ENCODE measurements around the gene COL6A2. TPM values are rescaled to one million over a fixed set of nuclear protein-coding genes. Genes with fewer than 3 reads are reported as not detected.

The COL6A2 gene
- total RNA-seq, 2 donors from 2014 or later = 249 to 252 TPM

DNA sequence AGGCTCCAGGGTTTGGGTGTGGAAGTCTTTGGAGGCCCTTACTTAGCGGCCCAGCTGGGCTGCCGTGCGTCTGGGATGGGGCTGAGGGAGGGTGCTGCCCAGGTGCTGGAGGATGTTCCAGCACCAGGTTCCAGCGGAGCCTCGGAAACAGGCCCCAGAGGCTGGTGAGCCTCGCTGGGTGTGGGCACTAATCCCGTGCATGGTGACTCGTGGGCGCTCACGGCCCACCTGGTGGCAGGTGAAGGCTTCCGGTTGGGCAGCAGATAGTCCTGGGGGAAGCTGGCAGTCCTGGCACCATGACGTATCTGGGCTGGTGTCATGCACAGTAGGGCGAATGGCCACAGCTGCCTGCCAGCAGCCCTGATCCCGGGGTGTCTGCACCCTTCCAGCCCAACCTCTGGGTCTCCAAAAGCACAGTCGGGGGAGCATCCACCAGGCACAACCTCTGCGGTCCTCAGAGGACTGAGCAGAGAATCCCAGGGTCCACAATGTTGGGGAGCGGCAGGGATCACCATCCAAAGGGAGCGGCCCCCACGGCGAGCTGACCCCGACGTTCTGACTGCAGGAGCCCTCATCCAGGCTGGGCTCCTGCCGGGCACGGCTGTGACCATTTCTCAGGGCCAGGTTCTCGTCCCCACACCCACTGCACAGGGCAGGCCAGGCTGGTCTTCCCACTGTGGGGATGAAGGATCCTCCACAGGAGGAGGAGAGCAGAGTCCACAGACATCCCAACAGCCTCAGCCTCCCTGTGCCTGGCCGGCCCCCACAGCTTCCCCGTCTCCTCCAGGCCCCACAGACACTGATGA, 32.1 kb downstream of the COL6A2 start:
- Histone ChIP-seq H3K36me3 (peaks cover 20% of the 10 kb centered on the region), H3K4me1 (peaks cover 0 to 19% of the 10 kb centered on the region in 2 donors), H3K27ac (peak overlapping the region in 1 of 2 donors; percentile 16), H3K27me3 (no peaks in the 10 kb centered on the region), H3K9me3 (no peaks in the 10 kb centered on the region), H3K4me3 (no peak overlapping the region)
- DNase-seq (ENCODE audit: low spot score) = no peak
- TF ChIP-seq, protein P1, sequence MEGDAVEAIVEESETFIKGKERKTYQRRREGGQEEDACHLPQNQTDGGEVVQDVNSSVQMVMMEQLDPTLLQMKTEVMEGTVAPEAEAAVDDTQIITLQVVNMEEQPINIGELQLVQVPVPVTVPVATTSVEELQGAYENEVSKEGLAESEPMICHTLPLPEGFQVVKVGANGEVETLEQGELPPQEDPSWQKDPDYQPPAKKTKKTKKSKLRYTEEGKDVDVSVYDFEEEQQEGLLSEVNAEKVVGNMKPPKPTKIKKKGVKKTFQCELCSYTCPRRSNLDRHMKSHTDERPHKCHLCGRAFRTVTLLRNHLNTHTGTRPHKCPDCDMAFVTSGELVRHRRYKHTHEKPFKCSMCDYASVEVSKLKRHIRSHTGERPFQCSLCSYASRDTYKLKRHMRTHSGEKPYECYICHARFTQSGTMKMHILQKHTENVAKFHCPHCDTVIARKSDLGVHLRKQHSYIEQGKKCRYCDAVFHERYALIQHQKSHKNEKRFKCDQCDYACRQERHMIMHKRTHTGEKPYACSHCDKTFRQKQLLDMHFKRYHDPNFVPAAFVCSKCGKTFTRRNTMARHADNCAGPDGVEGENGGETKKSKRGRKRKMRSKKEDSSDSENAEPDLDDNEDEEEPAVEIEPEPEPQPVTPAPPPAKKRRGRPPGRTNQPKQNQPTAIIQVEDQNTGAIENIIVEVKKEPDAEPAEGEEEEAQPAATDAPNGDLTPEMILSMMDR (IDR thresholded peaks at IDR 0.05) = no peak

DNA sequence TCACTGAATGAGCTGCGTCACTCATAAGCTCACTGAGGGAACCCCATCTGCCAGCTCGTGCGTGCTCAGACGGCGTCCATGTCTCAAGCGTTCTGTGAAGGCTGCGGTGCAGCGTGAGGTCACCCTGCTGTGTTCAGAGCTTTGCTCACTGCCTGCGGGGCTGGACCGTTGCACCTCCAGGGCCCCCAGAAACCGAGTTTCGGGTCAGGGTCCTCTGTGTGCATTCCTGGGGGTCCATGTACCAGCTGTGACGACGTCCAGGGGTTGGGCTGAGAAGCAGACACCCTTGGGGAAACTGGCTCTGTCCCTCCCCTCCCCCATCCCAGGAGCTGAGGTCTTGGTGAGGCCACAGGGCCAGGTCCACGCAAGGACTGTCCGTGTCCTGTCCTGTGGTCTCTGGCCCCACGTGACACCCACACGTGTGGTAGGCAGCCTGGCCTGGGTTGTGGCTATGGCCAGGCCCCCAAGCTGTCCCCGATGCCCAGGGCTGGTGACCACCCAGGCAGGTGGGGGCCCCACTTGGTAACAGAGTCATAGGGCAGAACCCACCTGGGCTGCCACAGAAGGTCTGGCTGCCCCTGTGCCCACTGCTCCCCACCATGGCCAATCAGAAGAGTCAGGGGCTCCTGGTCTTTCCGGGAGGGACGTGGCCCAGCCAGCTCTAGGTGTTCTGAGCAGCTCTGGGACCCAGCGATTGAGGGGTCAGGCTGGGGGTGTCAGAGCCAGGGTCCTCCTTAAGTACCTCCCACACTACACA, 33.1 kb downstream of the COL6A2 start:
- H3K36me3 ChIP-seq = peaks cover 10% of the 10 kb centered on the region
- H3K27ac ChIP-seq = peak overlapping the region in 1 of 2 donors; percentile 16
- TF ChIP-seq, protein P1 (IDR thresholded peaks at IDR 0.05) = no peak
- H3K4me1 ChIP-seq = peaks cover 0 to 19% of the 10 kb centered on the region in 2 donors
- no peak overlapping the region for H3K4me3 ChIP-seq
- no peaks in the 10 kb centered on the region for H3K27me3 ChIP-seq
- DNase-seq (ENCODE audit: low spot score) = peak; percentile 75
- no peaks in the 10 kb centered on the region for H3K9me3 ChIP-seq

DNA sequence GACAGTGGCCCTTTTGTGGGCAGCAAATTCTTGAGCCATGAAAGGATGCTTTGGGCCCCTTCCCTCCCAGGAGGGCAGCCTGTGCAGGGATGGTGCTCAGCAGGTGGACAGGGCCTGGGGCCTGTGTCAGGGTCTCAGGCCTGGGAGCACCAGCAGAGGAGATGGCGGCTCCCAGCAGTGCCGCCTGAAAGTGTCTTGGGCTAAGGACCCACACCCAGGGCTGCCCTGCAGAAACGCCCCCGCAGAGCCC, 33.6 kb downstream of the COL6A2 start:
- Histone ChIP-seq H3K27ac (no peak overlapping the region), H3K9me3 (no peaks in the 10 kb centered on the region), H3K36me3 (peaks cover 5% of the 10 kb centered on the region), H3K4me3 (no peak overlapping the region), H3K27me3 (no peaks in the 10 kb centered on the region), H3K4me1 (peaks cover 0 to 19% of the 10 kb centered on the region in 2 donors)
- TF ChIP-seq, protein P1 (IDR thresholded peaks at IDR 0.05) = no peak
- no peak for DNase-seq (ENCODE audit: low spot score)

DNA sequence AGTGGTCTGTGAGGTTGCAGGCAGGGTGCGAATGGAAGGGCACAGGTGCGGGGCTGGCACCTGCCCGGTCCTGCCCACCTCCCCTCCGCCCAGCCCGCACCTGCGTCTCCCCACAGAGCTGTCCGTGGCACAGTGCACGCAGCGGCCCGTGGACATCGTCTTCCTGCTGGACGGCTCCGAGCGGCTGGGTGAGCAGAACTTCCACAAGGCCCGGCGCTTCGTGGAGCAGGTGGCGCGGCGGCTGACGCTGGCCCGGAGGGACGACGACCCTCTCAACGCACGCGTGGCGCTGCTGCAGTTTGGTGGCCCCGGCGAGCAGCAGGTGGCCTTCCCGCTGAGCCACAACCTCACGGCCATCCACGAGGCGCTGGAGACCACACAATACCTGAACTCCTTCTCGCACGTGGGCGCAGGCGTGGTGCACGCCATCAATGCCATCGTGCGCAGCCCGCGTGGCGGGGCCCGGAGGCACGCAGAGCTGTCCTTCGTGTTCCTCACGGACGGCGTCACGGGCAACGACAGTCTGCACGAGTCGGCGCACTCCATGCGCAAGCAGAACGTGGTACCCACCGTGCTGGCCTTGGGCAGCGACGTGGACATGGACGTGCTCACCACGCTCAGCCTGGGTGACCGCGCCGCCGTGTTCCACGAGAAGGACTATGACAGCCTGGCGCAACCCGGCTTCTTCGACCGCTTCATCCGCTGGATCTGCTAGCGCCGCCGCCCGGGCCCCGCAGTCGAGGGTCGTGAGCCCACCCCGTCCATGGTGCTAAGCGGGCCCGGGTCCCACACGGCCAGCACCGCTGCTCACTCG, 34.1 kb downstream of the COL6A2 start:
- no peaks in the 10 kb centered on the region for H3K27me3 ChIP-seq
- no peak for DNase-seq (ENCODE audit: low spot score)
- H3K9me3 ChIP-seq = no peaks in the 10 kb centered on the region
- peaks cover 0 to 19% of the 10 kb centered on the region in 2 donors for H3K4me1 ChIP-seq
- TF ChIP-seq, protein P1 (IDR thresholded peaks at IDR 0.05) = no peak
- H3K27ac ChIP-seq = no peak overlapping the region
- no peak overlapping the region for H3K4me3 ChIP-seq
- H3K36me3 ChIP-seq = peaks cover 3% of the 10 kb centered on the region

DNA sequence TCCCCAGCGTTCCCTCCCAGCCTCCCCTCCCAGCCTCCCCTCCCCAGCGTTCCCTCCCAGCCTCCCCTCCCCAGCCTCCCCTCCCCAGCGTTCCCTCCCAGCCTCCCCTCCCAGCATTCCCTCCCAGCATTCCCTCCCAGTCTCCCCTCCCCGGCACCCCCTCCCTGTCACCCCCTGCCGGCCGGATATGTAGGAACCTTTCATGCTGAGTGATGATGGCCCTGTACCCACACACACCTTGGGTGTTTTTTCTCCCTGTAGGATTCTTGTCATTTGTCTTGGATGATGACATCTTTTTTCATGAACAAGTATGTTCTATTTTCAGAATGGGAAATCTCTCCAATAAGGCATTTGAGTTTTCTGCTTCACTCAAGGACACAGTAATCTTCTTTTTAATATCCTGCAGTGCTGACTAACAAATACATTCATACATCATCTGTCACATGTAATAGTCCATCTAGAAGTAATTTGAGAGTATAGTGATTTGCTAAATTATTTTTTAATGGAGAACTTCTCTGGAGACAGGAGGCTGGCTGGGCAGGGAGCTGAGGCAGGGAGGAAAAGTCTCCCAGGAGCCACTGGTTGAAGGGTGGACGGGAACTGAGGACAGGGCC, 38.0 kb downstream of the COL6A2 start:
- Histone ChIP-seq H3K9me3 (no peaks in the 10 kb centered on the region), H3K27me3 (no peaks in the 10 kb centered on the region), H3K4me1 (no peaks in the 10 kb centered on the region), H3K36me3 (no peaks in the 10 kb centered on the region), H3K4me3 (no peak overlapping the region), H3K27ac (no peak overlapping the region)
- TF ChIP-seq, protein P1 (IDR thresholded peaks at IDR 0.05) = no peak
- no peak for DNase-seq (ENCODE audit: low spot score)
